GM12801 (cell line): Measurements from ENCODE around the gene FILIP1L.

Experiments
- TF ChIP-seq, protein P1 (sequence below): IDR thresholded peaks from one replicate; pipeline ENCODE4 v1.5.1; 2011; ENCODE audit warnings: control low read depth; ENCODE audit not compliant: insufficient read length; ENCODE audit errors: extremely low read depth

FILIP1L gene

DNA sequence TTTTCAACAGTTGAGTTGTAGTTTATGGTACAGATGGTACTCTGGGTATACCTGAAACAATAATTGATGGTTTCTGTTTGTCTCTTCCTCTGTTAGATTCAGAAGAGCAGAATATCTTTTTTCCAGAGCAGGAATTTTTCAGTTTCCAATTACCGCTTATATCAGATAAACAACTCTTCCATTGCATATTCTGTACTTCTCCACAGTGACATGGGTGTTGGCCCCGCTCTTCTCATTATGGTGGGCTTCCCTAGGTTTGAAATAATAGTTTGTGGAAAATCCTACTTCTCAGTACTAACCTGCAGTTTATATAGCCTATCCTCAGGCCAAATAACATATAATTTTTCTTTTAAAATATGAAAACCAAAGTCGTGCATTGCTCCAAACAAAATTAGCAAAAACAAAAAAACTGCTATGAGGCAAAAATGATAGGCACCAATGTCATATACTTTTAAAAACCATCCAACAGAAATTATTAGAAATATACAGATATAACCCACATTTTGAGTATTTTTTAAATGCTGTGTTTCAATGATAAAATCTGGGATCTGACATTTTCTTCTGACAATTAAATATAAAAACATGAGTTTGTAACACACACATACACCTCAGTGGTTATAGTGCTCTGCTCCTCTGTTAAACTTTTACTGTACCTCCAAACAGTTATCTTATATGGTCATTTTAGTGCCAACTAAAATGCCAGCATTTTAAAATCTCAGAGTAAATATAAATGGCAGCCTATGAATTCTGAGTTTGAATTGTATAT, 239.9 kb downstream of the FILIP1L start:
- TF ChIP-seq, protein P1, sequence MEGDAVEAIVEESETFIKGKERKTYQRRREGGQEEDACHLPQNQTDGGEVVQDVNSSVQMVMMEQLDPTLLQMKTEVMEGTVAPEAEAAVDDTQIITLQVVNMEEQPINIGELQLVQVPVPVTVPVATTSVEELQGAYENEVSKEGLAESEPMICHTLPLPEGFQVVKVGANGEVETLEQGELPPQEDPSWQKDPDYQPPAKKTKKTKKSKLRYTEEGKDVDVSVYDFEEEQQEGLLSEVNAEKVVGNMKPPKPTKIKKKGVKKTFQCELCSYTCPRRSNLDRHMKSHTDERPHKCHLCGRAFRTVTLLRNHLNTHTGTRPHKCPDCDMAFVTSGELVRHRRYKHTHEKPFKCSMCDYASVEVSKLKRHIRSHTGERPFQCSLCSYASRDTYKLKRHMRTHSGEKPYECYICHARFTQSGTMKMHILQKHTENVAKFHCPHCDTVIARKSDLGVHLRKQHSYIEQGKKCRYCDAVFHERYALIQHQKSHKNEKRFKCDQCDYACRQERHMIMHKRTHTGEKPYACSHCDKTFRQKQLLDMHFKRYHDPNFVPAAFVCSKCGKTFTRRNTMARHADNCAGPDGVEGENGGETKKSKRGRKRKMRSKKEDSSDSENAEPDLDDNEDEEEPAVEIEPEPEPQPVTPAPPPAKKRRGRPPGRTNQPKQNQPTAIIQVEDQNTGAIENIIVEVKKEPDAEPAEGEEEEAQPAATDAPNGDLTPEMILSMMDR: no peak

DNA sequence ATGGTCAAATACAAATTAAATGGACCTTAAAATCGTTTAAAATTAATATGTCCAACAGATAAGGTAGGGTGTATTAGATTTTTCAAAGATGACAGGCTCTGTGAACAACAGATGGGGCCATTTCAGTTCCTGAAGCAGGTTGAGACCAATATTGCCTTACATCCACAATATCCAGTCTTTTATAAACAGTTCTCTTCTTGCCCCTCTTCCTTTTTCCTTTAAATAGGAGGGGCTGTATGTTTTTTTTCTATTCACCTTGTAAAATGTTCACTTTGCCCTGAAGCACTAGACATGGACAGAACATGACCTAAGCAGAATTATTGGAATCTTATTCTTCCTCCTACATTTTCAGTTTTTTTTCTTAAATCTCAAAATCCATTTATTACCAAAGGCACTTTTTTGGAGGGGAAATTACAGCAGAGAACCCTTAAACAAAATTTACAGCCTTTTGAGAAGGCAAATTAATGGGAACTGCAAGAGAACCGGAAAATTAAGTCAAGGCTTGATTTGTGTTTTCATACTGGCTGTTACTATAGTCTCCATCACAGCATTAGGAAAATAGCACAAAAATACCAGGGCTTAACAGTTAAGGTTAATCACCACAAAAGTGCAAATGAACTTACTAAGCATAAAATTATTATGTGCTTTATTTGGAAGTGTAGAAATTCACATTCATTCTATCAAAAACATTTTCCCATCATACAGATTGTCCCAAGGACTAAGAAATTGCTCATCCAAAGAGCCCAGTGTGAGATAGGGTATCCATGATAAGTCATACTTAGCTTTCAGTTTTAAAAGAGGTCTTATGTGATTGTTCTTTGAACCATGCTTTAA, 240.8 kb downstream of the FILIP1L start:
- TF ChIP-seq, protein P1: no peak

DNA sequence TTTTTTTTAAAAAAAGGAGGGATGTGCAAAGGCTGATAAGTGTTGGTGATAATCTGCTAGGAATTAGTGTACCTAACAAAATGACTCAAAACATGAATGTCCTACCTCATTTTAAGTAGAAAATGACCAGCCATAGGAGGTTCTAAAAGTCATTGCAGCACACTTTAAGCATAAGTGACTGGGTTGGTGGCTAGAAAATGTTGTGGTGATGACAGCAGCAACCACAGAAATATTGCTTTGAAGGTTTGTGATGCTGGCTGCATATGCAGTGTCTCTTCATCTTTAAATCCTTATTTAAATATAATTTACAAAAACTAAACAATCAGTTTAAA, 241.4 kb downstream of the FILIP1L start:
- TF ChIP-seq, protein P1: no peak

- TF ChIP-seq, protein P1: no peak
These were observed 242.9 kb downstream of the FILIP1L start for GRCh38 chr3:99871231-99872045.

DNA sequence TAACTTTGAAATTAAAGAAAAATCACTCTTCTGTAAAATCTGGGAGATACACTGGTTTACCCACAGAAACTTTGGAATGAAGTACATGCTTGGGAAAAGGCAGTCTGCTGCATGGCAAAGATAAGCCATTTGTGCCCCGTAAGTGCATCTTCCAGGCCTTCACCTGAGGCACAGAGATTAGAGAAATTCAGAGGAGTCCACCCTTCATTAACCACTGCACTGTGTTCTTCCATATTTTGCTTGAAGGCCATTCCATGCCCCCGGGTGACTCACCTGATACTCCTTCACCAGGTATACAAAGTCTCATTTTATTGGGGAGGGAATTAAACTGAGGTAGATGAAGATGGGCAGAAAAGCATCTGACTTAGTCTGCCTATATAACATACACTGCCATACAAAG, 243.6 kb downstream of the FILIP1L start:
- TF ChIP-seq, protein P1: no peak

- TF ChIP-seq, protein P1: no peak
These were observed 244.7 kb downstream of the FILIP1L start for GRCh38 chr3:99869621-99870020.

GRCh38 chr3:99868311-99868646, 246.0 kb downstream of the FILIP1L start:
- TF ChIP-seq, protein P1: no peak
